SK-MEL-5 (cell line): ENCODE data around the gene PSD4. TPM values are rescaled to one million over a fixed set of nuclear protein-coding genes. Genes with fewer than 3 reads are reported as not detected.

Source experiments
- DNase-seq: peaks from one replicate; pipeline ENCODE4 v3.0.0-alpha.2; 2016; ENCODE audit warnings: low read depth, low spot score
- in situ Hi-C: cut with HindIII; loops from 2 replicates; pipeline ENCODE4 v1.10.0; 2016; ENCODE audit warnings: low sequenced_read_pairs, high pct_unique_total_duplicates, low pct_unique_long_range_greater_than_20kb
- total RNA-seq: library from RNA; depleted of rRNA; stranded (reverse); fragments of >200 nt; shearing (Covaris generic); gene quantifications from 2 replicates; pipeline ENCODE4 v1.2.3, GENCODE V29; 2014

The PSD4 gene
- total RNA-seq, 1 experiment from 2014 or later, result 0.63 TPM

- no peak for DNase-seq
- in situ Hi-C loops, result no loop called here
These were observed 4.4 kb downstream of the PSD4 start for GRCh38 chr2:113178069-113178746.

GRCh38 chr2:113178891-113179290 lies 5.1 kb downstream of the PSD4 start:
- no peak for DNase-seq
- in situ Hi-C loops, result no loop called here

- in situ Hi-C loops, result no loop called here
- no peak for DNase-seq
These were observed 5.8 kb downstream of the PSD4 start for GRCh38 chr2:113179446-113180045.

- no peak for DNase-seq
- in situ Hi-C loops, result no loop called here
These were observed 6.6 kb downstream of the PSD4 start for GRCh38 chr2:113180131-113180946.

GRCh38 chr2:113181258-113182051 lies 7.7 kb downstream of the PSD4 start:
- in situ Hi-C loops, result no loop called here
- no peak for DNase-seq

GRCh38 chr2:113182471-113183260 lies 8.9 kb downstream of the PSD4 start:
- in situ Hi-C loops, result no loop called here

GRCh38 chr2:113183264-113183663 lies 9.5 kb downstream of the PSD4 start:
- DNase-seq, result no peak
- in situ Hi-C loops, result no loop called here

More at GRCh38 chr2:113182471-113183260, 8.9 kb downstream of the PSD4 start:
- DNase-seq, result no peak

- no peak for DNase-seq
- in situ Hi-C loops, result no loop called here
These were observed 9.9 kb downstream of the PSD4 start for GRCh38 chr2:113183703-113184102.

- no peak for DNase-seq
- in situ Hi-C loops, result no loop called here
These were observed 10.9 kb downstream of the PSD4 start for GRCh38 chr2:113184531-113185230.

GRCh38 chr2:113185664-113186432 lies 12.1 kb downstream of the PSD4 start:
- no peak for DNase-seq
- in situ Hi-C loops, result no loop called here

GRCh38 chr2:113186433-113186796 lies 12.6 kb downstream of the PSD4 start:
- no peak for DNase-seq
- in situ Hi-C loops, result no loop called here

- no peak for DNase-seq
- in situ Hi-C loops, result no loop called here
These were observed 14.0 kb downstream of the PSD4 start for GRCh38 chr2:113187771-113188170.

GRCh38 chr2:113190871-113191270 lies 17.1 kb downstream of the PSD4 start:
- in situ Hi-C loops, result no loop called here
- DNase-seq, result no peak

- DNase-seq, result no peak
These were observed 18.8 kb downstream of the PSD4 start for GRCh38 chr2:113192459-113193100.

GRCh38 chr2:113195923-113196501 lies 22.2 kb downstream of the PSD4 start:
- no peak for DNase-seq
- in situ Hi-C loops, result no loop called here

More at GRCh38 chr2:113192459-113193100, 18.8 kb downstream of the PSD4 start:
- in situ Hi-C loops, result no loop called here
